AG04449 (cell line): ENCODE results near the gene CDH3.

ENCODE experiments used
- CTCF ChIA-PET: fragments of 350-600 bp; formaldehyde crosslinking; extraction: SDS; loops from one replicate; lab custom pipeline; 2021; ENCODE audit warnings: antibody characterized with exemption; lab: Yijun Ruan, JAX
- POLR2A ChIA-PET: fragments of 400-600, 350-600 bp; formaldehyde crosslinking; extraction: SDS; loops from one replicate; lab custom pipeline; 2020; ENCODE audit warnings: antibody characterized with exemption, inconsistent platforms; lab: Yijun Ruan, JAX
- DNase-seq: peaks from one replicate; pipeline ENCODE4 v3.0.0-alpha.2; 2010; ENCODE audit warnings: low read depth, low spot score
- H3K4me3 ChIP-seq: 2 replicates; pipeline ENCODE4 v1.5.1; 2011; ENCODE audit warnings: low read depth, mild to moderate bottlenecking, control low read depth, low read length
- TF ChIP-seq, protein P1 (sequence below): IDR thresholded peaks from one replicate; pipeline ENCODE4 v1.5.1; 2011; ENCODE audit warnings: mild to moderate bottlenecking, moderate library complexity, low read length, control low read depth, inconsistent platforms; ENCODE audit not compliant: insufficient read depth; ENCODE audit errors: missing control alignments

Gene CDH3

GRCh38 chr16:68662035-68662434 is 16.9 kb downstream of the CDH3 start:
- no peak for DNase-seq
- TF ChIP-seq, protein P1, sequence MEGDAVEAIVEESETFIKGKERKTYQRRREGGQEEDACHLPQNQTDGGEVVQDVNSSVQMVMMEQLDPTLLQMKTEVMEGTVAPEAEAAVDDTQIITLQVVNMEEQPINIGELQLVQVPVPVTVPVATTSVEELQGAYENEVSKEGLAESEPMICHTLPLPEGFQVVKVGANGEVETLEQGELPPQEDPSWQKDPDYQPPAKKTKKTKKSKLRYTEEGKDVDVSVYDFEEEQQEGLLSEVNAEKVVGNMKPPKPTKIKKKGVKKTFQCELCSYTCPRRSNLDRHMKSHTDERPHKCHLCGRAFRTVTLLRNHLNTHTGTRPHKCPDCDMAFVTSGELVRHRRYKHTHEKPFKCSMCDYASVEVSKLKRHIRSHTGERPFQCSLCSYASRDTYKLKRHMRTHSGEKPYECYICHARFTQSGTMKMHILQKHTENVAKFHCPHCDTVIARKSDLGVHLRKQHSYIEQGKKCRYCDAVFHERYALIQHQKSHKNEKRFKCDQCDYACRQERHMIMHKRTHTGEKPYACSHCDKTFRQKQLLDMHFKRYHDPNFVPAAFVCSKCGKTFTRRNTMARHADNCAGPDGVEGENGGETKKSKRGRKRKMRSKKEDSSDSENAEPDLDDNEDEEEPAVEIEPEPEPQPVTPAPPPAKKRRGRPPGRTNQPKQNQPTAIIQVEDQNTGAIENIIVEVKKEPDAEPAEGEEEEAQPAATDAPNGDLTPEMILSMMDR, result no peak
- ChIA-PET CTCF (no interaction called here), POLR2A (no interaction called here)
- H3K4me3 ChIP-seq, result no peak overlapping the region

- H3K4me3 ChIP-seq, result no peak overlapping the region
- POLR2A ChIA-PET, result no interaction called here
- CTCF ChIA-PET, result no interaction called here
- no peak for DNase-seq
- TF ChIP-seq, protein P1, result no peak
These were observed 19.2 kb downstream of the CDH3 start for GRCh38 chr16:68664297-68664696.

DNA sequence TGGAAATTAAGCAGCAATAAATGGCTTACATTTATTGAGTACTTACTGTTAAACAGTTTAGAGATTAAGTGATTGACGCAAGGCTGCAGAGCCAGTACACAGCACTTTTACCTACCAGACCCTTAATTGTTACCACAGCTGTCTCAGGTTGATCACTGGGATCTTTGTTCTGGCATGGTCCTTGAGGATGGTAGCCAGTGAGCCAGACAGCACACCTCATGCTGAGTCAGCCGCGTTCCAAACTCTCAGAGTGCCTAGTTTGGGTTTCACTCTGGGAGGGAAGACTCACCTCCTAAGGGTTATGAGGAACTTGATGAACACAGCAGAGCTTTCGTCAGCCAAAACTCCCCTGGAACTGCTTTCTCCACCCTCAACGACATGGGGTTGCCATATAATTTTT is 20.4 kb downstream of the CDH3 start:
- no peak overlapping the region for H3K4me3 ChIP-seq
- DNase-seq, result no peak
- TF ChIP-seq, protein P1, result no peak
- ChIA-PET CTCF (interaction anchor here (1.4 kb wide), 1 partner anchor 11 kb away, joined by 3 read pairs; no protein-coding TSS in a partner anchor), POLR2A (no interaction called here)

GRCh38 chr16:68668266-68668665 is 23.2 kb downstream of the CDH3 start:
- no peak for DNase-seq
- ChIA-PET CTCF (interaction anchor here (1.2 to 1.3 kb wide), 2 partner anchors 35 to 455 kb away, joined by 3 read pairs; no protein-coding TSS in a partner anchor), POLR2A (no interaction called here)
- TF ChIP-seq, protein P1, result no peak
- no peak overlapping the region for H3K4me3 ChIP-seq

- no peak for DNase-seq
- CTCF ChIA-PET, result interaction anchor here (0.9 to 1.2 kb wide), 2 partner anchors 25 to 86 kb away, joined by 3 read pairs; no protein-coding TSS in a partner anchor
- TF ChIP-seq, protein P1, result no peak
- no peak overlapping the region for H3K4me3 ChIP-seq
- POLR2A ChIA-PET, result no interaction called here
These were observed 31.2 kb downstream of the CDH3 start for GRCh38 chr16:68676113-68676860.

DNA sequence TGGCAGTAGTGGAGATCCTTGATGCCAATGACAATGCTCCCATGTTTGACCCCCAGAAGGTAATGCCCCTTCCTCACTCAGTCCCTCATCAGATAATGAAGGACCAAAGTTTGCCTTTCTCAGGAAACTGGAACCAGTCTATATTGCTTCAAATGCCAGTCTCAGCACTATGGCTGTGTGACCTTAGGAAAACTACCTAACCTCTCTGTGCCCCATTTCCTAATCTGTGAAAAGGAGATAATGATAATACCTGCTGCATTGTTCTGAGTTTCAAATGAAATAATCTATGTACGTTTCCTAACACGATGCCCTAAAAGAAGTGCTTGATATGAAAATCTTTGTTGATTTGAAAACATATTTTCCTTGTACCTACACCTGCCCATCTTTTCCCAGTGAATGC is 35.9 kb downstream of the CDH3 start:
- CTCF ChIA-PET, result no interaction called here
- TF ChIP-seq, protein P1, result no peak
- DNase-seq, result no peak
- no peak overlapping the region for H3K4me3 ChIP-seq
- POLR2A ChIA-PET, result no interaction called here
